ENCODE data around the gene BORCS8. TPM values are rescaled to one million over a fixed set of nuclear protein-coding genes. Genes with fewer than 3 reads are reported as not detected.

The BORCS8 gene
- polyA plus RNA-seq, 3 donors from 2014 or later = 20.3 to 29.6 (median 26.9) TPM

DNA sequence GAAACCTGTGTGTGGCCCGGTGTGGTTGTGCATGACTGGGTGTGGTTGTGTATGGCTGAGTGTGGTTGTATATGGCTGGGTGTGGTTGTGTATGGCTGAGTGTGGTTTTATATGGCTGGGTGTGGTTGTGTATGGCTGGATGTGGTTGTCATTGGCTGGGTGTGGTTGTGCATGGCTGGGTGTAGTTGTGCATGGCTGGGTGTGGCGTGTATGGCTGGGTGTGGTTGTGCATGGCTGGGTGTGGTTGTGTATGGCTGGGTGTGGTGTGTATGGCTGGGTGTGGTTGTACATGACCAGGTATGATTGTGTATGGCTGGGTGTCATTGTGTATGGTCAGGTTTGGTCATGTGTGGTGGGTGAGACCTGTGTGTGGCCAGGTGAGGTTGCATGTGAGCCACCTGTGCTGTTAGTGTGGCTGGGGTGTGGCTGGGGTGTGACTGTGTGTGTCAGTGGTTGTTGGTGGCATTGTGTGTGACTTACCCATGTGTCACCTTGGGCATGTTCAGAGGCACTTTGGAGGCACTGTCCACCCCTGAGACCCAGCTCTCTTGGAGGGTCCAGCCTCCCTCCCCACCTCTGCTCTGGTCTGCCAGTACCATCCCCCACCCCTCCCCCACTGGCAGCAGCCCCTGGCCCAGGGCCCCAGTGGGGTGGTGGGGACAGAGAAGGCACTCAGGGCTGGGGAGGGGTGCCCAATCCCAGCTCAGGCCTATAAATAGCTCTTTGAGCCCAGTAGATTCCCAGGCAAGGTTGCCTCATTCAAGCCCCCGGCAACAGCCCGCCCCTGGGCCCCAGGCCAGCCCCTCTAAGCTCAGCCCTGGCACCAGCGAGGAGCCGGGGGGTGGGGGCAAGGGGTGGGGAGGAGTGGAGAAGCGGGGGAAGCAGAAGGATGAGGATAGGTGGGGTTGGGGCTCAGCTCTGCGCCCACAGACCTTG, 16.0 kb upstream of the BORCS8 start:
- Mint-ChIP-seq H3K27ac (peak overlapping the region in 3 of 6 donors; percentile 28 to 81 (median 78)), H3K27me3 (ENCODE audit: low read depth in 3 of 3) (peaks cover 8 to 9% (median 8%) of the 10 kb centered on the region in 3 donors), H3K4me3 (peak overlapping the region; percentile 27 to 71 (median 45)), H3K9me3 (no peaks in the 10 kb centered on the region), H3K4me1 (peaks cover 21 to 29% of the 10 kb centered on the region in 2 donors), H3K36me3 (no peaks in the 10 kb centered on the region)
- DNase-seq = no peak

- DNase-seq = no peak
- Mint-ChIP-seq H3K4me1 (peaks cover 31 to 38% of the 10 kb centered on the region in 2 donors), H3K36me3 (no peaks in the 10 kb centered on the region), H3K4me3 (peak overlapping the region; percentile 16 to 71 (median 45)), H3K27ac (peak overlapping the region in 2 of 6 donors; percentile 4 to 78), H3K9me3 (no peaks in the 10 kb centered on the region), H3K27me3 (ENCODE audit: low read depth in 3 of 3) (peaks cover 8 to 12% (median 9%) of the 10 kb centered on the region in 3 donors)
Observed at GRCh38 chr19:19206938-19207337, 15.0 kb upstream of the BORCS8 start.

GRCh38 chr19:19205416-19206410, 13.8 kb upstream of the BORCS8 start:
- peaks cover 8 to 12% (median 9%) of the 10 kb centered on the region in 3 donors for H3K27me3 Mint-ChIP-seq (ENCODE audit: low read depth in 3 of 3)
- H3K27ac Mint-ChIP-seq = no peak overlapping the region
- H3K4me1 Mint-ChIP-seq = peaks cover 32 to 39% of the 10 kb centered on the region in 2 donors
- H3K9me3 Mint-ChIP-seq = no peaks in the 10 kb centered on the region
- H3K36me3 Mint-ChIP-seq = no peaks in the 10 kb centered on the region
- H3K4me3 Mint-ChIP-seq = peak overlapping the region in 1 of 5 donors; percentile 93
- no peak for DNase-seq

GRCh38 chr19:19204181-19204580, 12.2 kb upstream of the BORCS8 start:
- Mint-ChIP-seq H3K4me3 (peak overlapping the region; percentile 90 to 95 (median 93)), H3K27ac (peak overlapping the region in 5 of 6 donors; percentile 24 to 84 (median 67)), H3K4me1 (peaks cover 32 to 39% of the 10 kb centered on the region in 2 donors), H3K9me3 (no peaks in the 10 kb centered on the region), H3K27me3 (ENCODE audit: low read depth in 3 of 3) (peaks cover 8 to 10% (median 9%) of the 10 kb centered on the region in 3 donors), H3K36me3 (no peaks in the 10 kb centered on the region)
- no peak for DNase-seq

- Mint-ChIP-seq H3K27me3 (ENCODE audit: low read depth in 3 of 3) (peaks cover 8 to 10% (median 9%) of the 10 kb centered on the region in 3 donors), H3K36me3 (peaks cover 0 to 2% (median 0%) of the 10 kb centered on the region in 3 donors), H3K9me3 (no peaks in the 10 kb centered on the region), H3K27ac (peak within 1 kb of the TSS; percentile 84 to 91 (median 89)), H3K4me3 (peak within 1 kb of the TSS; percentile 90 to 95 (median 93)), H3K4me1 (peaks cover 32 to 39% of the 10 kb centered on the region in 2 donors)
- DNase-seq = peak; percentile 88 to 90 (median 90)
Observed at GRCh38 chr19:19203012-19203856, 11.3 kb upstream of the BORCS8 start, which contains the start of gene NR2C2AP. NR2C2AP (minus strand) TSS chr19:19203414; CDS start chr19:19203060, 354 bp downstream.

DNA sequence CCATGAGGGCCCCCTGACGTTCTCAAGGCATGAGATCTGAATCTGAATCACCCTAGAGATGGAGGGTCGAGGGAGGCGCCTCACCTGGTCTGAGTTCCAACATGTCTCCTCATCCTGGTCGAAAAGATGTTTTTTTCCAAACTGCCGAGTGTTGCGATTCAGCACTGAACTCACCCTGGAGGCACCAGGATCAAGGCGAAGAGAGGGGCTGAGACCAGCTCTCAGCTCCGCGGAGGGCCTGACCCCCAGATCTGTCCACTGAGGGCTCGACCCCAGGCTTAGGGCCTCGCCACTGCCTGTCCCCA, 10.7 kb upstream of the BORCS8 start:
- H3K36me3 Mint-ChIP-seq = peaks cover 0 to 5% (median 0%) of the 10 kb centered on the region in 3 donors
- peaks cover 8 to 10% (median 9%) of the 10 kb centered on the region in 3 donors for H3K27me3 Mint-ChIP-seq (ENCODE audit: low read depth in 3 of 3)
- no peaks in the 10 kb centered on the region for H3K9me3 Mint-ChIP-seq
- H3K4me3 Mint-ChIP-seq = peak overlapping the region; percentile 90 to 95 (median 93)
- peaks cover 29 to 36% of the 10 kb centered on the region in 2 donors for H3K4me1 Mint-ChIP-seq
- peak overlapping the region; percentile 82 to 91 (median 88) for H3K27ac Mint-ChIP-seq
- no peak for DNase-seq

GRCh38 chr19:19201697-19202630, 10.0 kb upstream of the BORCS8 start:
- Mint-ChIP-seq H3K36me3 (peaks cover 0 to 5% (median 0%) of the 10 kb centered on the region in 3 donors), H3K9me3 (no peaks in the 10 kb centered on the region), H3K27ac (peak overlapping the region; percentile 34 to 91 (median 86)), H3K27me3 (ENCODE audit: low read depth in 3 of 3) (peaks cover 4 to 9% (median 6%) of the 10 kb centered on the region in 3 donors), H3K4me1 (peaks cover 22 to 29% of the 10 kb centered on the region in 2 donors), H3K4me3 (peak overlapping the region; percentile 90 to 95 (median 93))
- DNase-seq = no peak

DNA sequence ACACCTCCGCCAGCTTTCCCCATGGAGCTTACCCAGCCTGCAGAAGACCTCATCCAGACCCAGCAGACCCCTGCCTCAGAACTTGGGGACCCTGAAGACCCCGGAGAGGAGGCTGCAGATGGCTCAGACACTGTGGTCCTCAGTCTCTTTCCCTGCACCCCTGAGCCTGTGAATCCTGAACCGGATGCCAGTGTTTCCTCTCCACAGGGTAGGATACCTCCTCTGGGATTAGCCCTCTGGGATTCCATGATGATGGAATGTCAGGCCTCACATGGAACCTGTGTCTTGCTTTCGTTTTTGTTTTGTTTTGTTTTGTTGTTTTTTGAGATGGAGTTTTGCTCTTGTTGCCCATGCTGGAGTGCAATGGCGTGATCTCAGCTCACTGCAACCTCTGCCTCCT, 2.0 kb upstream of the BORCS8 start:
- no peak for DNase-seq
- Mint-ChIP-seq H3K4me3 (peak overlapping the region; percentile 96 to 99 (median 98)), H3K4me1 (peaks cover 46 to 52% of the 10 kb centered on the region in 2 donors), H3K27ac (peak overlapping the region in 4 of 6 donors; percentile 34 to 67 (median 52)), H3K27me3 (ENCODE audit: low read depth in 3 of 3) (peaks cover 3 to 12% (median 6%) of the 10 kb centered on the region in 3 donors), H3K9me3 (no peaks in the 10 kb centered on the region), H3K36me3 (peaks cover 0 to 5% (median 0%) of the 10 kb centered on the region in 3 donors)

DNA sequence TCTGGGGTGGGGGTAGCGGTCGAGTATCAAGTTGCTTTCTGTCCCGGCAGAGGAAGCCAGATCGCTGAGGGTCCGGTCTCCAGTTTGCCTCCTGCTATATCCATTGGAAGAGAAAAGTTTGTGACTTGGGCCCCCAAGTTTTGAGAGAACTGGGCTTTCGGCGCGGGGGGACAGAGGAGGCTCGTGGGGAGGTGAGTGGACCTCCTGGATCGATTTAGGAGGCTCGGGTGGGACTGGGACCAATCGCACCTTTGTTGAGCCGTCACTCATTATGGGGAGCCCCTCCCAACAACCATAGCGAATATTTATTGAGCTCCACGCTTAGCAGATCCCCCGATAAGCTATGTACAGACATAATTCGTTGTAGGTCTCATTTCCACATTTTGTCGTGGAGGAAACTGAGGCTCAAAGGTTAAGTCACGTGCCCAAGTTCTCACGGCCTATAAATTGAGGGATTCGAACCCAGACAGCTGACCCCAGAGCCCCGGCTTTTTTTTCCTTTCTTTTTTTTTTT, 1.0 kb upstream of the BORCS8 start:
- H3K36me3 Mint-ChIP-seq = peaks cover 0 to under 1% (median 0%) of the 10 kb centered on the region in 3 donors
- H3K4me1 Mint-ChIP-seq = peaks cover 52 to 53% of the 10 kb centered on the region in 2 donors
- H3K4me3 Mint-ChIP-seq = peak overlapping the region; percentile 96 to 99 (median 98)
- no peak for DNase-seq
- H3K27me3 Mint-ChIP-seq (ENCODE audit: low read depth in 3 of 3) = peaks cover 3 to 12% (median 8%) of the 10 kb centered on the region in 3 donors
- peak overlapping the region; percentile 98 to 100 (median 99) for H3K27ac Mint-ChIP-seq
- no peaks in the 10 kb centered on the region for H3K9me3 Mint-ChIP-seq

GRCh38 chr19:19191768-19192077, 229 bp downstream of the BORCS8 start:
- no peak for DNase-seq
- peaks cover 0 to 1% (median 0%) of the 10 kb centered on the region in 3 donors for H3K36me3 Mint-ChIP-seq
- peak overlapping the region; percentile 96 to 99 (median 98) for H3K4me3 Mint-ChIP-seq
- H3K9me3 Mint-ChIP-seq = no peaks in the 10 kb centered on the region
- peak overlapping the region; percentile 98 to 100 (median 99) for H3K27ac Mint-ChIP-seq
- peaks cover 3 to 12% (median 8%) of the 10 kb centered on the region in 3 donors for H3K27me3 Mint-ChIP-seq (ENCODE audit: low read depth in 3 of 3)
- H3K4me1 Mint-ChIP-seq = peaks cover 55 to 57% of the 10 kb centered on the region in 2 donors

GRCh38 chr19:19186742-19187141, 5.2 kb downstream of the BORCS8 start:
- Mint-ChIP-seq H3K4me1 (peaks cover 39 to 44% of the 10 kb centered on the region in 2 donors), H3K27me3 (ENCODE audit: low read depth in 3 of 3) (peaks cover 0 to 2% (median 1%) of the 10 kb centered on the region in 3 donors), H3K36me3 (peaks cover 4 to 19% (median 10%) of the 10 kb centered on the region in 3 donors), H3K9me3 (no peaks in the 10 kb centered on the region), H3K27ac (peak overlapping the region in 1 of 6 donors; percentile 58), H3K4me3 (no peak overlapping the region)
- DNase-seq = no peak
